Caco-2 (cell line): ENCODE data around the gene ADGRV1. TPM values are rescaled to one million over a fixed set of nuclear protein-coding genes. Genes with fewer than 3 reads are reported as not detected.
"Not testable (repeated sequence)": the region's sequence is repeated elsewhere in the genome, so short reads cannot be mapped to it uniquely, and the experiment has no call there.

ENCODE experiments used
- BruUV-seq: library from RNA; stranded (reverse); fragments of 400-500 nt; replicated peaks from 2 replicates; lab custom pipeline; 2021; lab: Mats Ljungman, UMichigan
- CTCF ChIA-PET: fragments of 300-600 bp; sonication (Branson Sonifier 250); formaldehyde crosslinking; loops from one replicate; lab custom pipeline; 2022; ENCODE audit warnings: antibody characterized with exemption; lab: Charles Lee
- POLR2A ChIA-PET: fragments of 300-600 bp; sonication (Branson Sonifier 250); formaldehyde crosslinking; loops from one replicate; lab custom pipeline; 2022; ENCODE audit warnings: antibody characterized with exemption; lab: Charles Lee
- DNase-seq, 2 experiments: peaks; one replicate each; pipeline versions ENCODE4 v3.0.0 to v3.0.0-alpha.2; 2020 to 2022
- H3K27me3 ChIP-seq: replicated peaks from 2 replicates; pipeline ENCODE4 v1.6.0; 2011; ENCODE audit warnings: low read length; ENCODE audit not compliant: control insufficient read depth, insufficient read depth
- H3K36me3 ChIP-seq: 2 replicates; pipeline ENCODE4 v1.5.1; 2011; ENCODE audit warnings: low read length; ENCODE audit not compliant: control insufficient read depth, insufficient read depth
- H3K4me1 ChIP-seq: fragments of 250-450 bp; sonication (Bioruptor Pico); 2 replicates; pipeline ENCODE4 v1.5.1; 2020; ENCODE audit warnings: mild to moderate bottlenecking
- H3K4me3 ChIP-seq: 2 replicates; pipeline ENCODE4 v1.5.1; 2011; ENCODE audit warnings: low read depth, mild to moderate bottlenecking, control low read depth, low read length
- H3K9me3 ChIP-seq: fragments of 250-450 bp; sonication (Bioruptor Pico); 2 replicates; pipeline ENCODE4 v1.5.1; 2020; ENCODE audit warnings: mild to moderate bottlenecking, moderate library complexity
- H3K27ac Mint-ChIP-seq: one replicate; pipeline ENCODE4 v1.8.0; 2022; ENCODE audit warnings: mixed read lengths; ENCODE audit not compliant: unreplicated experiment
- H3K27me3 Mint-ChIP-seq: one replicate; pipeline ENCODE4 v1.8.0; 2022; ENCODE audit warnings: mixed read lengths; ENCODE audit not compliant: insufficient read depth, unreplicated experiment
- H3K36me3 Mint-ChIP-seq: one replicate; pipeline ENCODE4 v1.8.0; 2022; ENCODE audit warnings: mild to moderate bottlenecking, mixed read lengths; ENCODE audit not compliant: insufficient read depth, unreplicated experiment
- H3K4me1 Mint-ChIP-seq: one replicate; pipeline ENCODE4 v1.8.0; 2022; ENCODE audit warnings: low read depth, mixed read lengths; ENCODE audit not compliant: unreplicated experiment
- H3K4me3 Mint-ChIP-seq: one replicate; pipeline ENCODE4 v1.8.0; 2022; ENCODE audit warnings: mild to moderate bottlenecking, moderate library complexity, mixed read lengths; ENCODE audit not compliant: unreplicated experiment
- H3K9me3 Mint-ChIP-seq: one replicate; pipeline ENCODE4 v1.8.0; 2022; ENCODE audit warnings: mixed read lengths; ENCODE audit not compliant: unreplicated experiment
- intact Hi-C: fragments of 100-400 bp; cut with micrococcal nuclease; formaldehyde crosslinking; loops from one replicate; pipeline ENCODE4 v1.10.0; 2022; ENCODE audit not compliant: unreplicated experiment
- total RNA-seq: library from RNA; stranded (reverse); gene quantifications from 2 replicates; pipeline ENCODE4 v1.2.3, GENCODE V29; 2022
- TF ChIP-seq, protein P1 (sequence below), 2 experiments: fragments of 200-600 bp in 1 of 2; IDR thresholded peaks; 1 replicate in 1 of 2; 2 replicates in 1 of 2; pipeline versions ENCODE4 v1.5.1 to v1.8.0; 2011 to 2022; ENCODE audit warnings: antibody characterized with exemption in 1 of 2, control low read depth in 1 of 2, inconsistent platforms in 1 of 2, low read depth in 1 of 2, low read length in 1 of 2, mild to moderate bottlenecking in 1 of 2, moderate library complexity in 1 of 2; ENCODE audit not compliant: insufficient read depth in 1 of 2, severe bottlenecking in 1 of 2, unreplicated experiment in 1 of 2

The ADGRV1 gene
- total RNA-seq, 1 experiment from 2014 or later, result 23.2 TPM

DNA sequence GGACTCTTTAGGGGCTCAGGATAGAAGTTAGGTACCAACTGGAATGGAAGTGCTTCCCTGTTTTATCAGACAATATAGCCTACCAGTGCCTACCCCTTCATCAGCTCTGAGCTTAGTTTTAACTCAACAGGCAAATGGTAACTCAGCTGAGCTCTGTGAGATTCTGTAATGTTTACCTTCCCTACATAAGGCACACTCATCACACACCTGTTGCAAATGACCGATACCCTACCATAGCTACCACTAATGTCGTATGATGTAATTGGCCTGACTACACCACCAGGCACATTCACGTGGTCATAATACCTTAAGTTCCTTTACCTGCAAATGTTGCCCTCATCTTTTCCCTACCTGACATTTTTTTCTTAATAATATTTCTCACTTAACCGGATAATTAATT lies 254.8 kb downstream of the ADGRV1 start:
- H3K9me3 Mint-ChIP-seq, result no peaks in the 10 kb centered on the region
- H3K4me1 Mint-ChIP-seq, result no peaks in the 10 kb centered on the region
- intact Hi-C loops, result no loop called here
- H3K4me3 ChIP-seq, result no peak overlapping the region
- H3K27me3 Mint-ChIP-seq, result no peaks in the 10 kb centered on the region
- TF ChIP-seq, protein P1, sequence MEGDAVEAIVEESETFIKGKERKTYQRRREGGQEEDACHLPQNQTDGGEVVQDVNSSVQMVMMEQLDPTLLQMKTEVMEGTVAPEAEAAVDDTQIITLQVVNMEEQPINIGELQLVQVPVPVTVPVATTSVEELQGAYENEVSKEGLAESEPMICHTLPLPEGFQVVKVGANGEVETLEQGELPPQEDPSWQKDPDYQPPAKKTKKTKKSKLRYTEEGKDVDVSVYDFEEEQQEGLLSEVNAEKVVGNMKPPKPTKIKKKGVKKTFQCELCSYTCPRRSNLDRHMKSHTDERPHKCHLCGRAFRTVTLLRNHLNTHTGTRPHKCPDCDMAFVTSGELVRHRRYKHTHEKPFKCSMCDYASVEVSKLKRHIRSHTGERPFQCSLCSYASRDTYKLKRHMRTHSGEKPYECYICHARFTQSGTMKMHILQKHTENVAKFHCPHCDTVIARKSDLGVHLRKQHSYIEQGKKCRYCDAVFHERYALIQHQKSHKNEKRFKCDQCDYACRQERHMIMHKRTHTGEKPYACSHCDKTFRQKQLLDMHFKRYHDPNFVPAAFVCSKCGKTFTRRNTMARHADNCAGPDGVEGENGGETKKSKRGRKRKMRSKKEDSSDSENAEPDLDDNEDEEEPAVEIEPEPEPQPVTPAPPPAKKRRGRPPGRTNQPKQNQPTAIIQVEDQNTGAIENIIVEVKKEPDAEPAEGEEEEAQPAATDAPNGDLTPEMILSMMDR (IDR thresholded peaks at IDR 0.05; ENCODE audit: insufficient read depth in 1 of 2, low read depth in 1 of 2, low read length in 1 of 2, severe bottlenecking in 1 of 2, unreplicated experiment in 1 of 2), result no peak
- H3K36me3 ChIP-seq, result no peaks in the 10 kb centered on the region
- no peaks in the 10 kb centered on the region for H3K27me3 ChIP-seq
- POLR2A ChIA-PET, result no interaction called here
- no peak overlapping the region for H3K4me3 Mint-ChIP-seq
- H3K27ac Mint-ChIP-seq, result no peak overlapping the region
- no peaks in the 10 kb centered on the region for H3K4me1 ChIP-seq
- no peak for DNase-seq
- no peaks in the 10 kb centered on the region for H3K36me3 Mint-ChIP-seq
- BruUV-seq, result no TSS peak
- CTCF ChIA-PET, result no interaction called here
- no peaks in the 10 kb centered on the region for H3K9me3 ChIP-seq

DNA sequence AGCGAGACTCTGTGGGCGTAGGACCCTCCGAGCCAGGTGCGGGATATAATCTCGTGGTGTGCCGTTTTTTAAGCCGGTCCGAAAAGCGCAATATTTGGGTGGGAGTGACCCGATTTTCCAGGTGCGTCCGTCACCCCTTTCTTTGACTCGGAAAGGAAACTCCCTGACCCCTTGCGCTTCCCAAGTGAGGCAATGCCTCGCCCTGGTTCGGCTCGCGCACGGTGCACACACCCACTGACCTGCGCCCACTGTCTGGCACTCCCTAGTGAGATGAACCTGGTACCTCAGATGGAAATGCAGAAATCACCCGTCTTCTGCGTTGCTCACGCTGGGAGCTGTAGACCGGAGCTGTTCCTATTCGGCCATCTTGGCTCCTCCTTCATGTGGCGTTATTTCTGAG lies 263.5 kb downstream of the ADGRV1 start:
- H3K9me3 Mint-ChIP-seq, H3K4me3 ChIP-seq, BruUV-seq, POLR2A ChIA-PET, H3K4me1 Mint-ChIP-seq, H3K36me3 ChIP-seq, CTCF ChIA-PET, H3K36me3 Mint-ChIP-seq, H3K4me1 ChIP-seq, H3K27me3 Mint-ChIP-seq, intact Hi-C loops, H3K27ac Mint-ChIP-seq, H3K4me3 Mint-ChIP-seq, H3K27me3 ChIP-seq, DNase-seq, H3K9me3 ChIP-seq: not testable (repeated sequence)

DNA sequence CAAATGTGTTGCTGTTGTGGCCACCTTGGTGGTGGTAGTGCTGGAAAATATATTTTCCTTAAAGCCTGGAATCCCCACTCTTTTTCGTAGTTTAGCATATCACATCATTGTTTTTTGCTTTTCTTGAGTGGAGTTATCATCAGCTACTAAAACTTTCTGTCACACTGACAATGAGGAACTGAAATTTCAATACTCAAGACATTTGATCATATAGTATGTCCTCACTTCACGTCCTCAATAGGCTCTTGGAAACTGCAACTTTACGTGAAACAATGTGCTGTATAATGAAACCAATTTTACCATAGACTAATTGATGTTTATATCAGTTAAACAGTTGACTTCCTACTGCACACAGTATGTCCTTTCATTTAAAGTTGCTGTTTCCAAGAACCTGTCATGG lies 265.8 kb downstream of the ADGRV1 start:
- ChIA-PET CTCF (no interaction called here), POLR2A (no interaction called here)
- Mint-ChIP-seq H3K27me3 (no peaks in the 10 kb centered on the region), H3K36me3 (no peaks in the 10 kb centered on the region), H3K27ac (no peak overlapping the region), H3K9me3 (no peaks in the 10 kb centered on the region), H3K4me3 (no peak overlapping the region), H3K4me1 (peaks cover under 1% of the 10 kb centered on the region)
- no peaks in the 10 kb centered on the region for H3K9me3 ChIP-seq
- BruUV-seq, result no TSS peak
- no peak overlapping the region for H3K4me3 ChIP-seq
- no peaks in the 10 kb centered on the region for H3K36me3 ChIP-seq
- DNase-seq, result no peak
- TF ChIP-seq, protein P1 (IDR thresholded peaks at IDR 0.05; ENCODE audit: insufficient read depth in 1 of 2, low read depth in 1 of 2, low read length in 1 of 2, severe bottlenecking in 1 of 2, unreplicated experiment in 1 of 2), result no peak
- no peaks in the 10 kb centered on the region for H3K27me3 ChIP-seq
- H3K4me1 ChIP-seq, result 0 out of 2 replicates have a peak, but pooled peaks cover under 1% of the 10 kb centered on the region
- intact Hi-C loops, result no loop called here

DNA sequence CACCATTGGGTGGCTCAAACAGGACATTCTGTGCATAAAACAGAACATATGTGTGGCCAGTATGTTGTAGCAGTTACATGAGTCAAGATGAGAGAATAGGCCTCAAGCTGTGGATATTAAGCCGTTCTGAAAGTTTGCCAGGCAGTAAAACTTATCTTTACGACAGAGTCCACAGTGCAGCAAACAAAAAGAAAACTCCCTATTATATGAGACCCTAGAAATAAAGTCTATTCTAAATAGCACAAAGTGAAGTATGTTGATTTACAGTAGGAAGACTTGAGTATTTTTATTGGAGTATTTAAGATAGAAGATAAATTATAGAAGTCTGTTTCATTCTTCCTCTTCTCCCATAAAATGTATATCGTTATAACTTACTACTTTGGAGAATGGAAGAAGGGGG lies 271.5 kb downstream of the ADGRV1 start:
- H3K4me3 ChIP-seq, result no peak overlapping the region
- TF ChIP-seq, protein P1 (IDR thresholded peaks at IDR 0.05; ENCODE audit: insufficient read depth in 1 of 2, low read depth in 1 of 2, low read length in 1 of 2, severe bottlenecking in 1 of 2, unreplicated experiment in 1 of 2), result no peak
- Mint-ChIP-seq H3K9me3 (no peaks in the 10 kb centered on the region), H3K4me3 (no peak overlapping the region), H3K27me3 (no peaks in the 10 kb centered on the region), H3K27ac (peak overlapping the region; percentile 24), H3K36me3 (no peaks in the 10 kb centered on the region), H3K4me1 (peaks cover 13% of the 10 kb centered on the region)
- DNase-seq, result peak in 1 of 2 experiments; percentile 8
- BruUV-seq, result no TSS peak
- no peaks in the 10 kb centered on the region for H3K9me3 ChIP-seq
- H3K4me1 ChIP-seq, result peaks cover 9% of the 10 kb centered on the region; the same call in 1 of the 2 replicates
- intact Hi-C loops, result no loop called here
- POLR2A ChIA-PET, result no interaction called here
- H3K27me3 ChIP-seq, result no peaks in the 10 kb centered on the region
- no peaks in the 10 kb centered on the region for H3K36me3 ChIP-seq
- CTCF ChIA-PET, result no interaction called here
